CD1c-positive myeloid dendritic cell (primary cell): ENCODE results near the gene FRG2C.
"Not testable (repeated sequence)": the region's sequence is repeated elsewhere in the genome, so short reads cannot be mapped to it uniquely, and the experiment has no call there.

ENCODE experiments used
- DNase-seq: peaks from one replicate; pipeline ENCODE4 v3.0.0-alpha.2; 2016; ENCODE audit errors: extremely low spot score

Gene FRG2C

DNA sequence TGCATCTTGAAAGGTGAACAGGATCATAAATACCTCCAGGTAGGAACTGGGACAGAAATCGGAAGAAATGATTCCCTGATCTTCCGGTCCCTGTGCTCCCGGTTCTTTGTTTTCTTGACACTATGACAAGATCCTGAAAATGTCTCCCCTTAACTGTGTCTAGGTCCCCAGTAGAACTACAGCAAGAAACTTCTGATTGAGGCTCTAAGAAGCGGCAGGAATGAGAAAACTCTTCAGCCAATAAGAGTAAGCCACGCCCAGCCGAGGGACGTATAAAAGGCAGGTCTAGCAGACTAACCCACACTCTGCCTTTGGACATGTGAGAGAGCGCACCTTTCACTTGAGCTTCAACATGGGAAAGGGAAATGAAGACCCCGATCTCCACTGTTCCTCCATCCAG lies at the start of gene FRG2C:
FRG2C (plus strand) TSS at position 301 of the 400 bp plus-strand sequence; CDS start at position 353, 52 bp downstream.
- not testable (repeated sequence) for DNase-seq

DNA sequence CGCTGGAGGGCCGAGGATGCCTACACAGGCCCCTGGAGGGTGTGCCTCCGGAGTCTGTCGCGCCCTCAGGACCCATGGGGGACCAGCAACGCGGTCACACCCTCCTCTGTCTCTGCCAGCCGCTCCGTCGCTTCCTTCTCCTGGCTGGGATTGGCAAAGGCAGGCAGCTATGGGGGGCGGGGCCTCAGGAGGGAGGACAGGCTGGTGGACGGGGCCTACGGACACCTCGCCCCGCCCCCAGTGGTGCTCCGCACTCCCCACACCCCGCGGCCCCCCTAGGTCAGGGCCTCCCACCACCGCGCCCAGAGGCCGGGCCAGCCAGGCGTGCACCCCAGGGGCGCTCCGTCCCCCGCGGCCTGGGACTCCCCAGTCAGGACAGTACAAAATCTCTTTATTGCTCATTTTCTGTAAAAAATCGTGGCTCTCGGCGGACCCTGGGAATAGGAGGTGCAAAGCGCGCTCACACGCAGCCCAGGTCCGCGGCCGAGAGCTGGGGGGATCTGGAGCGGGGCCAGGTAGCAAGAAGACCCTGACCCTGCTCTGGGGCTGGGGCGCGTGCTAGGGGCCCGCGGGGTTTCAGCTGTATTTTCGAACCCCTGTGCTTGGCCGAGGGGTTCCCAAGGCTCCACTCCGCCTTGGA lies 45.3 kb upstream of the FRG2C start:
- not testable (repeated sequence) for DNase-seq

DNA sequence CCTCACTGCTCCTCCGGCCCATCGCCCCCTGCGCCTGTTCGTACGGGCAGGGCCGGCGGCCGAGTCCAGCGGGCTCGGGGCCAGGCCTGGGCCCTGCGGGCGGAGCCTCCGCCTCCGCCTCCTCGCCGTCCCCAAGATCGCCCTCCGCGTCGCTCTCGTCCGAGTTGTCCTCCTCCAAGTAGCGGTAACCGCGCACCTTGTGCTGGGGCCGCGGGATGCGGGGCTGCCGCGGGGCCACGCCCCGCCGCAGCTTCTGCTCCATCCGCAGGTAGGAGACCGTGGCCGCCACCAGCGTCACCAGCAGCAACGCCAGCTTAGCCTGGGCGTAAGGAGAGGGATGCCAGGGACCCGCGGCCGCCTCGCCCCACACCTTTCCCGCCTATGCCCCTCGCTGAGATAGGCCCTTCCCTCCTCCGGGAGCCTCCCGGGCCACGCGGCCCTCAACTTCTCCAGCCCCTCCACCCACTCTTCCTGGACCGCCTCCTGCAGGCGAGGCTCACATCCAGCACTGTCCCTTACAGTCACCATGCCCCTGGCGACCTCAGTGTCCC lies 44.6 kb upstream of the FRG2C start:
- DNase-seq: not testable (repeated sequence)

DNA sequence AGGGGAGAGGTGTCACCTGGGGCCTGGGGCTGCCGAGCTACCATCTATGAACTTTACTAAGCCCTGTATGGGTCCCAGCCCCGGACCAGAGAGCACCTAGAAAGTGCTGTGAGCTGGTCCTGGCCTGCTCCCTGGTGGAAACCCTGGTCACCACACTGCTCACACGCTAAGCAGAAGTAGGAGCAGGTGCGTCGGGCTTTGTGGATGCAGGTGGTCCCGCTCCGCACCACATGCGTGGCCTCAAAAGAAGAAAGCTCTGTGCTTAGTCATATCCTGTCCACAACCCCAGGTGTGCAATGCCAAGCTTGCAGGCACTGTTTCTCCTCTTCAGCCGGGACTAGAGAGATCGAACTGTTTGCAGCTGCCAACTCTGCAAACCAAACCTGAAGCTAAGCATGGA lies 42.4 kb upstream of the FRG2C start:
- not testable (repeated sequence) for DNase-seq

DNA sequence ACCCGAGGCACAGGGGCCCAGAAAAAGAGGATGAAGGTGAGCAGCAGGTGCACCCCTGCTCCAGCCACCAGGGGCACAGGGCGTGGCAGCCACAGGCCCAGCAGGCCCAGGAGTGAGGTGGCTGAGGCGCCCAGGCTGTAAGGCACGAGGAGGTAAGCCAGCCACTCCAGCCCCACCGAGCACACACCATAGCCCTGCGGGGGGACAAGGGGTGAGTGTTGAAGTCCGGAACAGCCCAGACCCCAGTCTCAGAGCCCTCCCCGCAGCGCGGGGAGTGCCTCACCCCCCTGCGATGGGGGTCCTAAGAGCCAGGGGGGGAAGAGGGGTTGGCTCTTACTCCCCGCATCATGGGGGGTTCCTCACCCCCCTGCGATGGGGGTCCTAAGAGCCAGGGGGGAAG lies 40.5 kb upstream of the FRG2C start:
- DNase-seq: not testable (repeated sequence)

DNA sequence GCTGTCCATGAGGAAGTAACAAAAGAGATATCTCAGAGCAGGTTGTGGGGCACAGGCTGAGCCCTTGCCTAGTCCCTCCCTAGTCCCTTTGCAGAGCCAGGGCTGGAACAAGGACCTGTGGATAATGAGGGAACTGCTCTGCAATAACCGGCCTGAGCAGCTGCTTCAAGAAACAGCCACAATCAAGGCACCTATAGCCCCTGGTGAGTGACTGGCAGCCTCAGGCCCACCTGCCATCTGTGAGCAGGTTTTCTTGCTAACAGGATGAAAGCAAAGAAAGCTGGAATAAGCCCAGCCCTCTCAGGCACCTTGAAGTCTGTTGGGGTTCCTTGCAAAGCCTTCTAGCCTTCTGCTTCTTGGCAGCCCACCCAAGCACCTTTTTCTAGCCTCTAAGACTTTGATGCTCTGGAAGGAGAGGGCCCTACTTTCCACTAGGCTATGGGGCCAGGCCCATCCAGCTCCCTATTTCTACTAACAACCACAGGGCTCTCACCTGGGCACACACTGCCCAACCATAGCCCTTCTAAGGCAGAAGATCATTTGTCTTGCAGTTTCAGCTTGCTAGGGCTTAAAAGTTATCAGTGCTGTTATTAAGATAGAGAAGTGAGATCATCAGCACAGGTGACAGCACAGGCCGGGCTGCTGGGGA lies 33.1 kb upstream of the FRG2C start:
- not testable (repeated sequence) for DNase-seq

DNA sequence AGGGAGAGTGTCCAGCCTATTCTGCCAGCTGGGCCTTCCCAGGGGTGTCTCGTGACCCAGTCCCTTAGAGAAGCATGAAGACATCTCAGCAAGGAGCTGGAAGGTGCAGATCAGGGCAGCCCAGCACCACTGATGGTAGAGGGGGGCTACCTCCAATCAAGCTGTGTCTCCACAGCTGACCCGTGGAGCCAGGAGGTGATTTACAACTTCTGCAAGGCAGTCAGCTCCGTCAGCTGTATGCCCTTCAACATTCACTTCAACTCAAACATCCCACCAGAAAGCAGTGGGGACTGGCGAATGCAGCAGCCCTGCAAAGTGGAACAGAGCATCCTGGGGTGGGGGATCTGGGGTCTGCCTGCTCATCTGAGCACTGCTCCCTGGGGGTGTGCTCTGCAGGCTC lies 32.6 kb upstream of the FRG2C start:
- no peak for DNase-seq

DNA sequence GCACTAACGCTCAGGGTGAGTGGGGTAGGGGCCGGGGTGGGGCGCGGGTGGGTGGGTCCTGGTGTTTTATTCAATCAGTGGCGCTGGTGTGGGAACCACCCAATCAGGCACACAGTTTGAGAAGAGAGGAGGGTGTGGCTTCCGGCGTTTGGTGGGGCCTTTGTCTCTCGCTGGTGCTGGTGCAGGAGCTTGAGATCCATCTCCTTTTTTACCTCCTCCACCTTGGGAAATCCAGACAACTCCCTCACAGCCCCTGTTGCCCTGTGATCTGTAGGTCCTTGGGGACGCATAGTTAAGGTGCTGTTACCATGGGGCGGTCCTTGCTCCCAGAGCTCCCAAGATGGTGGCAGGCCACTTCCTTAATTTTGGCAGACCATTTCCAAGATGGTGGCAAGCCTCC lies 25.2 kb upstream of the FRG2C start:
- DNase-seq: not testable (repeated sequence)

DNA sequence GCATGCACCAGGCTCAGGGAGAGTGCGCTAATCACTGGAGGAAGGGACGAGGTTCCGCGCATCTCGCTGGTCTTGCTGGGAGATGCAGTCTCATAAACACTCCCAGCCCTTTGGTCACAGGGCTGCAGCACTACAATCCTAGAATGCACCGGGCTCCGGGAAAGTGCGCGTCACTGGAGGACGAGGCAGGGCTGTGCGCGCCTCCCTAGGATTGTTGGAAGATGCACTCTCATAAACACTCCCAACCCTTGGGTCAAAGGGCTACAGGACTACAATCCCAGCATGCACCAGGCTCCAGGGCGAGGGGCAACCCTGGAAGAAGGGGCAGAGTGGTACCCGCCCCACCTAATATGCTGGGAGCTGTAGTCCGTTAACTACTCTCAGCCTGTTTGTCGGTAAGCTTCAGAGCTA lies 23.0 kb upstream of the FRG2C start:
- DNase-seq: peak; percentile 54

DNA sequence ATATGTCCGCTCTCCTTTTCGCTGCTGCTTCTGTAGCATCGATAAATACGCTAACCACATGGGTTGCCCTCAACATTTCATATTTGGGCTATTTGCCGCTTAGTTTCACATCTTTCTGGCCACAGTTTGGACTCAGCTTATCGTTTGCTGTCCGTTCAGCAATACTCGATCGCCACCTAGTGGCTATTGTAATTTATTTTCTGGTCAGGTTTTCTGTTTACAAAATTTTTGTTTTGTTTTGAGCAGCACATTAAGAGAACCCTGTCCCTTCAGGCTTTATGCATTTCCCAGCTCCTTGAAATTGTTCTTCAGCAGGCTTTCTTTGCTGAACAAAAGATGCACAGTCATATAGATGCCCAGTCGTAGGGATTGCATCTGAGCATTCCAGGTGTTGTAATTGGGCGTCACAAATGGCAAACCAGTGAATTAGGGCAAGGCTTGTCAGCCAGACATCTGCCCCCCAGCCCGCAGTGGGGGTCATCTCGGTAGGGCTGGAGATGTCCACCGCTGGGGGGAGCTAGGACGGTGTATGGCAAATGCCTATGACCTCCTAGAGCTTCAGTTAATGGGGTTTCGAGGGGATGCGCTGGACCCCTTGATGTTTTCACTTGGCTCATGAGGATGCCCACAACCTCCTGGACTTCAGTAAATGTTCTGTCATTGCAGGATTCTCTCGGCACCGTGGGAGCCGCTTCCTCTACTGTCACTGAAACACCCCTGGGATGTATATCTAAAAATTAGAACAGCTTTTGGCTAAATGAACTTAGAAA lies 20.9 kb upstream of the FRG2C start:
- DNase-seq: peak; percentile 54

DNA sequence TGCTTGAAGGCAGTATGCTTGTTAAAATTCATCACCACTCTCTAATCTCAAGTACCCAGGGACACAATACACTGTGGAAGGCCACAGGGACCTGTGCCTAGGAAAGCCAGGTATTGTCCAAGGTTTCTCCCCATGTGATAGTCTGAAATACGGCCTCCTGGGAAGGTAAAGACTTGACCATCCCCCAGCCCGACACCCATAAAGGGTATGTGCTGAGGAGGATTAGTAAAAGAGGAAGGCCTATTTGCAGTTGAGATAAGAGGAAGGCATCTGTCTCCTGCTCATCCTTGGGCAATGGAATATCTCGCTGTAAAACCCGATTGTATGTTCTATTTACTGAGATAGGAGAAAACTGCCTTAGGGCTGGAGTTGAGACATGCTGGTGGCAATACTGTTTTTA lies 18.6 kb upstream of the FRG2C start:
- DNase-seq: not testable (repeated sequence)

DNA sequence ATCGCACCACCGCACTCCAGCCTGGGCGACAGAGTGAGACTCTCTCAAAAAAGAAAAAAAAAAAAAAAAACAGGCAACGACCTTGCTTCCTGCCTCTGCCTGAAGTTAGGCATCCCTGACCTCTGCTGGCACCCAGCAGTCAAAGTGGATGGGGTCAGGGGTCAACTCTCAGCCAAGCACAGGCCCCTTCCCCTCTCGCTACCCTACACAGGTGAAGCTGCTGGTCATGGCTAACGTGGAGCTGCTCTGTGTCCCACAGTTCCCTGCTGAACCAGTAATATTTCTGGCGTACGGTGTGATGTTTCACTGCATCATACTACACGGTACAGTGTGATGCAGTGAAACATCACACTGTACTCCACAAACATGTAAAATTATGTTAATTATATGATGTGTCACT lies 13.9 kb upstream of the FRG2C start:
- no peak for DNase-seq

DNA sequence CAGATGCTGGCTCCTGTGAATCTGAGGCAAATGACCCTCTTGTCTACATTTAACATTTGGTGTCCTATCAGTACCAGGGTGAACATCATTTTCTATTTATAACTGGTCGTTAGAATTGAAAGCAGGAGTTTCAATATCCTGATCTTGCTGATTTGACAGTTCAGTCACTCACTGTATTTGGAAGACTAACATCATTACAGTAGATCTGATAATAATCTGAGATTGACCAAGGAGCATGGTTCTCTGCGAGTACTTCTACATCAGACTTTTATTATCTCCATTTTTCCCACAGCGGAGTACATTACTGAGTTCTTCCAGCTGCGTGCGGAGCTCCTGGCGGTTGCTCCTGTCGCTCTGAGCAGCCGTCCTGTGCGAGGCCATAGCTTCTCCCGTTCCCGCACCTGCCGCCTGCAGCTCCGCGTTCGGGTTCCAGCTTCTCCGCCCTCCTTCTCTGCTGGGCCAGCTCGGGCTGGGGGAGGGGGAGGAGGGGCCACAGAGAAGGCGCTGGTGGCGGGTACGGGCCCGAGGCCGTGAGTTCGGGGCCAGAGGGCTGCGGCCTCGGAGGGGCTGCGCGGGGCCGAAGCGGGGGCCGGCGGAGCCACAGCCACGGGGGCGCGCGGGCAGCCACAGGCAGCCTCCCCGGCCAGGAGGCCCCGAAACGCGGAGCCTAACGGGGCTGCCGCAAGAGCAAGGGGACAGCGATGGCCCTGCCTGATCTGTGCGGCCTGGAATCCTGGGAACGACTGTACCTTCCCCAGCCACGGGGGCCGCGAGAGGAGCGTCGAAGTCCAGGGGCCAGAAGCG lies 8.8 kb upstream of the FRG2C start:
- not testable (repeated sequence) for DNase-seq

DNA sequence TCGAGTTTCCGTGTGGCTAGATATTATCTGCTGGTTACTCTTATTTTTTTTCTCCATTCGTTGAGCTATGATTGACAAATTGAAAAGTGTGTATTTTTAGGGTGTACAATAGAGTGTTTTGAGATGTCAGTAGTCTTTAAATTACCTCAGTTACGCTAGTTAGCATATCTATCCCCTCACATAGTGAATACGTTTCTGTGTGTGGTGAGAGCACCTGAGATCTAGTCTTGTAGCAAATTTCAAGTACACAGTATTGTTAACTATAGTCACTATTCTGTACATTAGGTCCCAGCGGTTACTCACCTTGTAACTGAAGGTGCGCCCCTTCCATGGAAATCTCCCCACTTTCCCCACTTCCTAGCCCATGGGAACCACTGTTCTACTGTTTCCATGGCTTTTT lies 8.2 kb upstream of the FRG2C start:
- not testable (repeated sequence) for DNase-seq

DNA sequence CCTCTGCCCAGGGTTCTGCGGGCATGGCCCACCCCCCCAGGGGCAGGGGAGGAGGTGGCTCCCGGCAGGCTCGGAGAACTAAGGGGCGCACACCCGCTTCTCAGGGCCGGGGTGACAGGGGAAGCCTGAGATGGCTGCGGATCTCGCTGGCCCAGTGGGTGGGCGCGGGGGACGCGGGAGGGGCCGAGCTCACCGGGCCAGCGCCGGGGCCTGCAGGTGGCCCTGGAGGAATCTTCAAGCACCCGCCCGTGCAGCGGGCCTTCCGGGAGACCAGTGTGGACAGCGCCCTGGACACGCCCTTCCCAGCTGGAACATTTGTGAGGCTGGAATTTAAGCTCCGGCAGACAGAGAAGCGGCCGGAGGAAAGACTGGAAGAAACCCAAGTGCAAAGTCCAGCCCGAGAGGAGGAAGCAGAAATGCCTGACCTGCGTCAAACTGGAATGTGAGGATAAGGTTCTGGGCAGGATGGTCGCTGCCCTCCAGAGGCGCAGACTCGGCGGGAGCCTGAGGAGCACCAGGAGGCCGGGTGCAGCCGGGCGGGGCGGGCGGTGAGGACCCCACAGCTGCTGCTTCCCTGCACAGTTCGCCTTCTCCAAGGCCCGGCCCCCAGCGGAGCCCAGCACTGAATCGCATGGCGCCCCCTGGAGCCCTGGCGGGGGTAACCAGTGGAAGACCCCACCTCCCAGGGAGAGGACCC lies 5.6 kb upstream of the FRG2C start:
- DNase-seq: not testable (repeated sequence)

DNA sequence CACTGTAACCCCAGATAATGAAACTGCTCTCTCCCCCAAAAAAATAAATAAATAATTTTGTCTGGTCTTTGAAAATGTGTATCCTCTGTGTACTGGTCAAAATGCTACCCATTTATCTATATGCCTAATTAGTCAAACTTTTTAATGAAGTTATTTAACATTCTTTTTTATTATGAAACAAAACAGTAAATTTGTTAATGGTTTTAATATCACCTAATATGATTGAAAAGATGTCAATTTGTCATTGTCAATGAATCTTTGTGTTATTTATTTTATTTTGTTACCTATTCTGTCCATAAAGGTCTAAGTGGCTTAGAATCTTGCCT lies 5.1 kb upstream of the FRG2C start:
- not testable (repeated sequence) for DNase-seq

DNA sequence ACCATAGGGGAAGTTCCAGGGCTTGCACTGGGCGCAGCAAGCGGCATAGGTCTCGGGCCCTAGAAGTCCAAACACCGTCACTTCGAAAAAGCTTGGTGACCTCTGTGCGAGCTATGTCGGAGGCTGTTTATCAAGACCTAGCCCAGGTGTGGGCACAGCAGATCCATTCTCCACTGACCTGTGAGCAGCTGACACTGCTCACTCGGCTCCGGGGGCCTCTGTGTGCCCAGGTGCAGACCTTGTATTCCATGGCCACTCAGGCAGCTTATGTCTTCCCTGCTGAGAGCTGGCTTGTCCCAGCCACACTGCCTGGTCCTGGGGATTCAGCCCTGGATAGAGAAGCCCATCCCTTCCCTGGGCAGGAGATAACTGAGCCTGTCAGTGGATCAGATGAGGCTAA lies 1.5 kb downstream of the FRG2C start:
- not testable (repeated sequence) for DNase-seq

DNA sequence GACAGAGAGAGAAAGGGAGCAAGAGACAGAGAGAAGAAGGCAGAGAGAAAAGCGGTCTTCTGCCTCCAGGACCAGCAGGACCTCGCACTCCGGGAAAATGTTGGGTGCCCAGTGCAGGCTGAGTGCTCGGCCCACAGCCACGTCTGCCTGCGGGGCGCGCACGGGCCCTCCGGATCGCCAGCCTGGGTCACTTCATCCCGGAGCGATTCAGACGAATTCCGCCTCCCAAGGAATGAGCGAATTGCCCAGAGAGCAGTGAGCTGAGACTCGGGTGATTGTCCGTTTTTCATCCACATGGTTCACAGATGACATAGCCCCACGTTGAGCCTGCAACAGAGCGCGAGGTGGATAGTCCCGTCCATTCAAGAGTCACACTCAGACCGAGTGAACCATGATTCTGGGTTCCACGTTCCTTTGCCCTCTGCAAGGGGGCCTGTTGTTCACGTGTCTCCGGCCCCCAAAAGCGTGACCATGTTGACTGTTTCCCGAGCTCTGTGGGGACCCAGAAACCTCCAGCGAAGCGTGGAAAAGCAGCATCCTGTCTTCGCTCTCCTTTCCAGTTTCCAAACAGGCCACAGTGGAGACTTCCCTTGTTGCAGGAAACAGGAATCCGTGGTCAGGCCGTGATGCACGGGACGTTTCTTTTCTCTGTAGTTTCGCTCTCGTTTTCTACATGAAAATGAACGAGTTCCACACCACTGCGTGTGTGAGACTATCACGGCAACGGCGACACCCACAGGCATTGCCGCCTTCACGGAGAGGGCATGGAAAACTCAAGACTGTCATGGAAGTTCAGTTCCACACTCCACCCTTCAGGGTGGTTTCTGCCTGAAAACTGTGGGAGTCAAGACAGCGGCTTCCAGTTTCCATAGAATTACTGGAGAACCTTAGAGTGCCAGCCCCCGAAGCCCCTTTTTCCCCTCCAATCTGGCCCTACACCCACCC lies 3.9 kb downstream of the FRG2C start:
- DNase-seq: not testable (repeated sequence)

DNA sequence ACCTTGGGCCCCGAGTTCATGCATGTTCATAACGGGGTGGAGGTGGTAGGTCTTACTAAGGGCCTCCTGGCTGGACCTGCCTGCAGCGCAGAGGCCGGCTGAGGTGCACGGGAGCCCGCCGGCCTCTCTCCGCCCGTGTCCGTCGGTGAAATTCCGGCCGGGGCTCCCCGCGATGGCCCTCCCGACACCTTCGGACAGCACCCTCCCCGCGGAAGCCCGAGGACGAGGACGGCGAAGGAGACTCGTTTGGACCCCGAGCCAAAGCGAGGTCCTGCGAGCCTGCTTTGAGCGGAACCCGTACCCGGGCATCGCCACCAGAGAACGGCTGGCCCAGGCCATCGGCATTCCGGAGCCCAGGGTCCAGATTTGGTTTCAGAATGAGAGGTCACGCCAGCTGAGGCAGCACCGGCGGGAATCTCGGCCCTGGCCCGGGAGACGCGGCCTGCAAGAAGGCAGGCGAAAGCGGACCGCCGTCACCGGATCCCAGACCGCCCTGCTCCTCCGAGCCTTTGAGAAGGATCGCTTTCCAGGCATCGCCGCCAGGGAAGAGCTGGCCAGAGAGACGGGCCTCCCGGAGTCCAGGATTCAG lies 4.7 kb downstream of the FRG2C start:
- DNase-seq: not testable (repeated sequence)
